ENCODE data around the gene CD63.

The CD63 gene

DNA sequence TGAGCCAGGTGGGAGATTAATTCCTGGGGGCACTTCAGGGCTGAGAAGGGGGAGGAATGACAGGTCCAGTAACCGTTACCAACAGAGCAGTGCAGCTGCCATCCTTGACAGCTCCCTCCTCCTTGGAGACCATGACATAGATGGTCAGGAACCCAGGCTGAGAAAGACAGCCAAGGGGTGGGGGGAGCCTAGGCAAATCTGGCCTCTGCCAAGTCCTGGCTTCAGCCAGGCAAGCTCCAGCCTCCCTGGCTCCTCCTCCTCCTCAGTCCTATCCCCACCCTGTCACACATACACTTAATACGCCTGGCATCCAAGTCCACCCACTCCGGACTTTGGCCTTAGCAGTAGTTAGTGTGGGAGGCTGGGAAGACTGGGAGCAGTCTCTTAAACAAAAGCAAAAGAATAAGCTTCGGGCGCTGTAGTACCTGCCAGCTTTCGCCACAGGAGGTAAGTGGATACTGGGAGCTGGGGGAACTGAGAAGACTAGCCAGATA, 8.7 kb downstream of the CD63 start, which contains the start of gene RDH5:
Gene RDH5 (plus strand): TSS at position 323 of the 494 bp plus-strand sequence. CDS start 792 bp downstream, outside the sequence.
- no peak for DNase-seq

DNA sequence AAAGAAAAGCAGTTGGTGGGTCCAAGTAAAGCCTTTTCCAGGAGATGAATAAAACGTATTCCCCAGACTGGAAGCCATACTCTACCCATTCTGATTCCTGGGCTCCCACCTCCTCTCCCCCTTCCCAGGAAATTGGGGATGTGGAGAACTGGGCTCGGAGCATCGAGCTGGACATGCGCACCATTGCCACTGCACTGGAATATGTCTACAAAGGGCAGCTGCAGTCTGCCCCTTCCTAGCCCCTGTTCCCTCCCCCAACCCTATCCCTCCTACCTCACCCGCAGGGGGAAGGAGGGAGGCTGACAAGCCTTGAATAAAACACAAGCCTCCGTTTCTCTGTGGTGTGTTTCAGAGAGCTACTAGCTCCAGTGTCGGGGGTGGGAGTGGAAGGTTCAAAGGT, 9.4 kb downstream of the CD63 start:
- DNase-seq = no peak

DNA sequence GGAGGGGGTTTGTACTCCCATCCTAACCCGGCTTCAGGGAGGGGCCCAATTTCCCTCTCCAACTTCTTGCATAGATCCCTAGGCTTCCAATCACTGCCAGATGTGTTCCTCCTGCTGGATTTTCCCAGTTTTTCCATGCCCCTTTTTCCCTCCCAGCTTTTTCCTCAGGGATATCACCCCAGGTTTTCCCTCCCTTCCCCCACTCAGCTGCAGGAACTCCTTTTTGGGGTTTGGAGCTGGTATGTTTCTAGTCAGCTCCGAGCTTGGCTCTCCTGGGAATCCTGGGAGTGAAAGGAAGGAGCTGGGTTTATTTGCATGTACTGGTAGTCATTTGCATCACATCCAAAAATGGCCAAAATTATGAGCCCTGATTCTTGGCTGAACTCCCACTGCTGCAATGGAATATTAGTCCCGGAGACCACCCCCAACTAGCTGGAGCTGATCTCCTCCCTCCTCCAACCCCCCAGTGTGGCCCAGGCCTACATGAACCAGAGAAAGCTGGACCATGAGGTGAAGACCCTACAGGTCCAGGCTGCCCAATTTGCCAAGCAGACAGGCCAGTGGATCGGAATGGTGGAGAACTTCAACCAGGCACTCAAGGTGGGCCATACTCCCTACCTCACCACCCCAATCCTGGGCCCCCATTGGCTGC, 10.1 kb downstream of the CD63 start:
- DNase-seq = no peak

DNA sequence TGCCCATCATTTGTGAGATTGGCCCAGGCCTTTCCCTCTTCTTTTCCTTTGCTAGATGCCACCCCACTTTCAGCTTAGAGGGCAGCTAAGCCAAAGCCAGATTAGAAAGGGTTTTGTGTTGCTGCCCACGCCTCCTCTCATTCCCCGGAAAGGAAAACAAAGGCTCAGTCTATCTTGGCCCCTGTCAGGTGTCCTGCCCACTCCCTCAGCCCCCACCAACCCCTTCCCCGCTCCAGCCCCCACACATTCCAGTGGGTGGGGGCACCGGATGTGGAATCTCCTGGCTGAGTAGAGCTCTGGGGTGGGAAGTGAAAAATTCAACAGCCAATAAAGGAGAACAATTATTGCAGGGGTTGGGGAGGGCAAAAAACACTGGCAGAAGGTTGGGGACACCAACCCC, 10.8 kb downstream of the CD63 start:
- DNase-seq = no peak

DNA sequence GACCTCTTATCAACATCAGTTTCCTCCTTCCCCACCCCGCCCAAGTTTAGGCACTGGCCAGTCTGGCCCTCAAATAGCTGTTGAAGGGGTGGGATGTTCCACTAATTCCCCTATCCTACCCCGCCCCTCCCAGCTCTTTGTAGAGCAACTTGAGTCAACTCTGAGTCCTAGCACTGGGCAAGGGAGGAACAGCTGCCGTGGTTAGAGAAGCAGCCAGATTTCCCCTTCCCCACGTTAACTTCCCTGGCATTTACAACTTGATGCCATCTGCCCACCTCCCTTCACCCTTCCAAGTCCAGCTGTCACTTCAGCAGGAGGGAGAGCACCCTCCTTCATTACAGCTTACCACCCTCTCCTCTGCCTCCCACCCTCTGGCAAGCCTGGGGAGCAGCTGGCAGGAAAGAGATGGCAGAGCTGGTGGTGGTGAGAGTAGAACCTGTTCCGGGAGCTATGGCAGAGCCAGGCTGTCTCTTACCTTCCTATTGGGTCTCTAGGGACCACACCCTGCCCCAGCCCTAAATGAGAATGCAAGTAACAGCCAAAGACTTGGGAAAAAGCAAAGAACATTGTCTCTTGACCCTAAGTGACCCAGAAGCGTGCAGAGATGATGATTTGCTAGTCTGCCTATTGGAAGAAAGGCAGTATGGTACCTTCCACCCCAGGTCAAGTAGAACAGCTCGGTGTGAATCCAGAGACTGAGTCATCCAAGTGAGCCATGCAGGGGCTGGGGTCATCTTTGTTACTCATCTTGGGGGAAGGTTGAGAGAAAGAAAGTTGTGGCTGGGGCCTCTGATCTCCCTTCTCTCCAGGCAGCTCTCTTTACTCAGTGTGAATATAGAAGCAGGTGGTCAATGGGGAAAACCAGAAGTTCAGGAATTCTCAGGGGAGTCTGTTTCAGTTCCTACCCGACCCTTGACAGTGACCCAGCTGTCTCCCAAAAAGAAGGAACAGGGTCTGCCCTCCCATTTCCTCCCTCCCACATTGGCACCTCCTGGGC, 11.5 kb downstream of the CD63 start:
- no peak for DNase-seq

DNA sequence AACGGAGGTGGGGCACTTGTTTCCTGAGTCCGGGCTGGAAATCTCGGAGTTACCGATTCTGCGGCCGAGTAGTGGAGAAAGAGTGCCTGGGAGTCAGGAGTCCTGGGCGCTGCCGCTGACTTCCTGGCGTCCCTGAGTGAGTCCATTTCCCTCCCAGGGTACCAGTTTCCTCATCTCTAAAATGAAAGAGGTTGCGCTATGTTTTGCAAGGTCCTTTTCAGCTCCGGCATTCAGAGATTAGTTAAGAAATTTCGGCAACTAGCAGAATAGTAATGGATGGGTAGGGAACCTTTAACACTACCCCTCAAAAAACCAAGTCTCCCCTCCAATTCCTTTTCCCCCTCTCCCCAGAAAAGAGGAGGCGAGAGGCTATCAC, 12.2 kb downstream of the CD63 start:
- DNase-seq = no peak

DNA sequence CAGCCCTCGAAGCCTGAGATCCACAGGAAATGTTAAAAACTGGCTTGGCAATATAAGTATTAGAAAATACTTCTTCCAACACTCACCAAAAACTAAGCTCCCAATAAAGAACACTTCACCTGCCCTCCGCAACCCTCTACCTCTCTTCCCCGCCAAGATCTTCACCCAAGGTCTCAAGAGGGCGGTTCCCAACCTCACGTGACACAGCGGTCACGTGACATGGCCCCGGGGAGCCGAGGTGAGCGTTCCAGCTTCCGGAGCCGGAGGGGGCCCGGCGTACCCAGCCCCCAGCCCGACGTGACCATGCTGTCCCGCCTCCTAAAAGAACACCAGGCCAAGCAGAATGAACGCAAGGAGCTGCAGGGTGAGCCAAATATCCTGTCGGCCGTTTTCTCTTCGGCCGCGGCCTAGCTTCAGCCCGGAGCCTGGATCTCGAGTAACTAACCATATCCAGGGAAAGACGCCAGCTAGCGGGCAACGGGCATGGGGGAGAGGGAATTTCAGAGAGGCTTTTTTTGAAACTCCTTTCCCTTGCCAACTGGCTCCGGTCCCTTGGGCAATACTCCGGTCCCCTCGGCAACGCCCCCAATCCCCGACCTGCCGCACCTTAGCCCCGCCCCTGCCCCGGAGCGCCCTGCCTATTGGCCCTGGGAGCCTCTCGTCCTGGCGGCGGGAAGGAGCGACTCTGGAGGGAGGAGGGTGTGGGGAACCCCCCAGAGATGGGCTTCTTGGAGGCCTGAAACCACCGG, 12.8 kb downstream of the CD63 start, which contains the start of gene BLOC1S1:
Gene BLOC1S1 (plus strand): TSS at position 214 of the 749 bp plus-strand sequence. CDS start 6 bp downstream, at position 220.
- peak; percentile 80 for DNase-seq

DNA sequence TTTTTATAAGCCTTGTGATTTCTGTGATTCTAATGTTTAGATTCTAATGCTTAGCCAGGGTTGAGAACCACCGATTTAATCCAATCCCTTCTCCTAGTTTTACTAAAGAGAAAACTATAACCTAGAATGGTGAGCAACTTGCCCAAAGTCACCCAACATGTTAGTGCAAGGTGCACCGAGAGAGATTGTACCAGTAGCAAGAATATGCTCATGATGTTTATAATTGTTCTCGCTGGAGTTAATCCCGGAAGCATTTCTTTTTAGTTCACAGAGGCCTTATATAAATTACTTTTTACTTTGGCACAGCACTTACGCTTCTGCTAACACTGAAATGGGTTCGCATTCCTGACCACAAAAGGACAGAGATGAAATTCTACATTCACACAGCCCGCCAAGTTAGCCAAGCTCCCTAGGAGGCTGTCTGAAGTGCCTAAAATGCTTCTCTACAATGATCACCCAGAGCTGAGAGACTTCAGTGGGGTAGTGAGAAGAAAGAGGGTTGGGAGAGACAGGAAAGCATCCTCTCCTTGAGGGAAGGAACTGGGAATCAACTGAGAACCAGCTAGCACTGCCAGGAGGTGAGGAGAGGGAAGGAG, 13.5 kb downstream of the CD63 start:
- no peak for DNase-seq

DNA sequence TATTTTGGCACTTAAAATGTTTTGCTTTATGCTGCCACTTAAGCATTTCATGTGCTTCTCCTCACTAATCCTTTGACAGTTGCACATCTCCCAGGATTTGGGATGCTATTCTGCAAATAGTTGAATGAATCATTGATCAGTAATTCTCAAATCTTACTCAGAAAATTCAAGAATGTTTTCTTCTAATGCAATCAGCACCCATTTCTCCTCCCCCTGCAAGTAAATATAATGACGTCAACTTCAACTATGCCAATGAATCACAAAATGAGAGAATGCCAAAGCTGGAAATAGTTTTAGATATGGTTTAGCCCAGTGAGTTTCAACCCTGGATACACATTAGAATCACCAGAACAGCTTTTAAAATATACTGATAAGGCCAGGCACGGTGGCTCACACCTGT, 15.1 kb downstream of the CD63 start:
- no peak for DNase-seq

DNA sequence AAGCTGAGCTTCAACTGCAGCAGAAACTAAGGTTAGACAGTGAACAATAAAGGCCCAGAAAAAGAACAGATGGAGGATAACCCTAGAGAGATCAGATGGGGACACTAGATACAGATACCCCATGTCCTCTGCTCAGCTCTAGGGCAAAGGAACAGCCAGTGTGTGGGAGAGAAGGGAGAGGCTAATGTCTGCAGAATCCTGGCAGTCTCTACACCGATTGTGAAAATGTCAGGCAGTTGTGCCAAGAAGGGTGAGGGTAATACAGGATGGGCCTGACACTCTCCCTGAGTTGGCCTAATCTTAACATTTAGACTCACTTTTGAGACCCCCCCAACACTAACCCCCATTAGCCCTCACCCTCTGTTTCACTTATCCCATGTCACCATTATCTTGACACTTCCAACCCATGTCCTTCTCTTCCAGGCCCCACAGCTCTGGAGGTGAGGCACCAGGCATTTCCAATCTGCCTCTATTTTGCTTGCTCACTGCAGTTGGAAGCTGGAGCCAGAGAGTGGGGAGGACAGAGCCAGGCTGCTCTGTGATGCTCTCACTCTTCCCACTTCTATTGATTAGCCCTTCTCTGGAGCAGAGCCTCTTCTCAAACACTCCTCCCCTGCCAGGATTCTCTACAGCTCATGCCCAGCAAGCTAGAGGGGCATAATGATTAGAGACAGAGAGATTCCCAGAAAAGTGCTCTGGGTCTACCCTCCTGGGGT, 16.0 kb downstream of the CD63 start:
- DNase-seq = no peak

DNA sequence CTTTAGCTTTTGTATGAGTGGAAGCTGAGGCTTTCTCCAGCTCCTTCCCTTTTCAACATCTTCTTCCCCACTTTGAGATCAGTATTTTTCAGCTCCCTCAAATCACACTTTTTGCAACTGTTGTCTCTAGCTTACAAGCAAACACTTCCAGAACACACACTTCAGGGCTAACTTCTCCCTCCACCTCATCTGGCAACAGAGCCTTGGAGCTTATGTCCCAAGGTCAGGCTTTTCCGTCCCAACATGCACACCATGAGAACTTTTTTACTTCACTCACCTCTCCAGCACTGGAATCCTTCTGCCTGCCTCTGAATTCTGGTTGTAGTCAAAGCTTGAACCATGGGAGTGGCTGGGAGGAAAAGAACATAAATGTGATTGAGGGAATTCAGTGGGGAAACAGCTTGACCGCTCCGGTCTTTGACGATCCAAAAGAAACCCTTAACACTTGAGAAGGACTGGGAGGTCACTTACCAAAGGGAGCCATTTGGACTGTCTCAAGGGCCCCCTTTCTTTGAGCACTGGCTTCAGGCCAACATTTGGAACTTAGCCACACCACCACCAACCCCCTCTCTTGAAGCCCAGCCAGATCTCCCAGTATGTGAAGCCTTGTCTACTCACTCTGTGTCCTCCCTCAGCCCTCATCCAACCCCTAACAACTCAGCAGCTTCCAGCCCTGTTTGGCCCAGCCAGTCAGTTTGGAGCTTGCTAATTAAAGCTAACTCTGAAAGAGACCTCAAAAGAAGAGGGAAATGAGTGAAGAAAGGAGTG, 16.8 kb downstream of the CD63 start:
- DNase-seq = no peak

DNA sequence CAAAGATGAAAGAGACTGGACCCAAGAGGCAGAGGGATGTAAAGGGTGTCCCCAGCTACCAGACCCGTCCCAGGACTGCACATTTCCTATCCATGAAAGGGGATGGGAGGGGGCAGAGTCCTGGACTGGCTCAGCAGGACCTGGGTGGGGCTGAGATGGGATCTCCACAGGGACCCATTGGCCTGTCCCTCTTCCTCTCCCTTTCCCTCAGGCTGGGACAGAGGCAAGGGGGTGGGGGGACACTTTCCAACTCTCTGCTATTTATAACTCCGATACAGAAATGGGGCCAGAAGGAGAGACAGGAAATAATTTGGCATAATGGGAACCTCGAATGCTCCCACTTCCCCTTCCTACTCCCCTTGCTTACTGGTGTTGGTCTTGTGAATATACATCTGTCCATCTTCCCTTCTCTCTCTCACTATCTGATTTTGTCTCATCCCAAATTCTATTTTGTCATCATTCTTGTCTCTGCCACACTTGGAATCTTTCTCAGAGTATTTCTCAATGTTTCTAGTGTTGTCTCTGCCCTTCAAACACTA, 20.0 kb downstream of the CD63 start:
- DNase-seq = no peak

DNA sequence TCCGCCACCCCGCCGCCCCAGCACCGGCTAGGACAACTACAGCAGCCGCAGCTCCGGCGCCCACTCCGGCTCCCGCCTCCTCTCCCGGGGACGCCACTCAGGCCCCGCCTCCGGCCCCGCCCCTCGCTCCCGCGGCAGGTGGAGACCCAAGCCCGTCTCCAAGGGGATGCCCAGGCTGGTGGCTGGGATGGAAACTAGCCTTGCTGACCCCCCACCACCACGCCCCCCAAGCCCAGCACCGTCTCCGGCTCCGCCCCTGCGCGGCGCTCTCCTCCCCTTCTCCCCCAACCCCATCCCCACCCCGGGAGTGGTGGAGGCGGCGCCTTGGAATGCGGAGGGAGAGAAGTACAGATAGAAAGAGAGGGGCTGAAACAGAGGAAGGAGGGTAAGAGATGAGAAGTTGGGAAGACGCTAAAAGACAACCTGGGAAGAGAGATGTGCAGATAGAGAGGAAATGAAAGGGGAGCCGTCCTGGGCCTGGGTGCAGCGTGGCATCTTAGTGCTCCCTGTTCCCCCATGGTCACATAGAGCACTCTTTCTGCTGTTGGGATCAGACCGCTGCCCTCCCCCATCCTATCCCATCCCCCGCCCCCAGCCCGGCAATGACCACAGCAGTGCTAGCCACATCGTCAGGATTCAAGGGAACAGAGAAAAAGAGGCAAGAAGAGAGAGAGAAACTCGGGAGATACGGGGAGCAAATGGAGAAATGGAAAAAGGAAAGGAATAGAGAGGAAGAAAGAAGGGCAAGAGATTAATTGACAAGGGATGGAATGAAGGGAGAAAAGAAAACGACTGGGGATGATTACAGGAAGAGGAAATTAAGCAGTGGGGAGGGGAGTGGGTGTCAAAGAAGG, 20.7 kb downstream of the CD63 start, which contains the start of gene ITGA7:
Gene ITGA7 (minus strand): TSS at position 64 of the 854 bp plus-strand sequence. CDS start 222 bp downstream, outside the sequence.
- DNase-seq = peak; percentile 80

DNA sequence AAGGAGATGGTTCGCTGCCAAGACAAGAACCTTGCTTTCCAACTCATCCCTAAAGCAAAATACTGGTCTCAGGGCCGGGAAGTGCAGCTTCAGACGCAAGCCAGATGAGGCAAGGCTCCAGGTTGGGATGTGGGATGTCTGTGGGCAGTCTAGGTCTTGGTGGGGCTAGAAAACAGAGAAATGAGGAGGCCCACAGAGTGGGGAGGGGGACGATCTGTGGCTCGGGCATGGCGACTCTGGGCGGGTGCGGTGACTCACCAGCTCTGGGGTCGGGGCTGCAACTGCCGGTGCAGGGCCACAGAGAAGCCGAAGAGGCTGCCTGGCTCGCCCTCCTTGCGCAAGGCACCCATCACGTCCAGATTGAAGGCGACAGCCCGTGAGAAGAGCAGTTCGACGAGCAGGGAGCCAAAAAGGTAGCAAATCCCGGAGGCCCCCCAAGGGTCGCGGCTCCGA, 21.6 kb downstream of the CD63 start:
- no peak for DNase-seq

DNA sequence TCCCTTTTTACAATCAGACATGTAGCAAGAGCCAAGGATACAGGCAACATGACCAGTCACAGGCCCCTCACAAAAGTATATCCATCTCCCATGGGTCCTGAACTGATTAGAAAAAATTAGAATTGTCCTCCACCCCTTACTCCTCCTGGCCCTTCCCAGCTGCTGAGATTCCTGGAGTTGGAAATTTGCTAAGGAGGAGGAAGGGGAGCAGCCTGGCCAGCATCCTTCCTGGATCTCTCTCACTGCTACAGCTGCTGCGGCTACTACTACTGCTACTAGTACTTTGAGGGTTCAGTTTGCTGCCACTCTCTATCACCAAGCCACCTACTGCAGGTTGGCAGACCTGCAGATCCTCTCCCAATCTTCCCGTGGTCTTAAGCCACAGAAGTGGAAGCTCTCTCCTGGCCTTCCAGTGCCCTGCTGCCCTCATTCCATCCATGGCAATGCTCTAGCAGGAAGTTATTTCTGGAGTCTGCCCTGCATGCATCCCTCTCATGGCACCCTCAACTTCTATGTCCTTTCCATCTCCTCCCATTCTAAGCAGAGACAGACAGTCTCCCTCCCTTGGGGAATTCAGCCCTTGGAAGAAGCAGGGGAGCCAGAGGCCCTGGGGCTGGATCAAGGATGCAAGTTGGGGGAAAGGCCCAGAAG, 22.1 kb downstream of the CD63 start:
- peak; percentile 15 for DNase-seq

DNA sequence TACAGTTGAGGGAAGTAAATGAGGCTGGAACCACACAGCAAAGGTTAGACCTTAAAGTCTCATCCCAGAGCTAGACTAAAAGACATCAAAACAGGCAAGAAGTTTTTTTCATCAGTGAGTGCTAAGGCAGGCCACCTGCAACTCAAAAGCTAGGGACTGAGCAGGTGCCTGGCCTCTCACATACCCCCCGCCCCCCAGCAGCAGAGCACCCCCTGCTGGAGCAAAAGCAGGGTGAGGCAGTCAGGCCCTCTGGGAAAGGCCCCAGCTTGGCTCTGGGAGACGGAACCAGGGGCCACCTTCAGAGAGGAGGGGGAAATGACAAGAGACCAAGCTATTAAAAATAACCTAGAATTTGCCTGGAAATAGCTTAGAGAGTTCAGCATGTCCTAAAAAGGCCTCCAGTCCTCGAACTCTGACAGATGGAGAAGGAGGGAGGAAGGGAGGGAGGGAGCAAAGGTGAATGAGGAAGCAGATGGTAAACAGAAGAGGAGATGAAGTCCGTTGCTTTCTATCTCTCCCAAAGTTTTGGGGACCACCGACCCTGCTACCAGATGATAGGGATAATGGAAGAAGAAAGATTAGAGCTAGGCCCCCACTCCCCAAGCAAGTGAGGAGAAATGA, 22.9 kb downstream of the CD63 start:
- DNase-seq = no peak

DNA sequence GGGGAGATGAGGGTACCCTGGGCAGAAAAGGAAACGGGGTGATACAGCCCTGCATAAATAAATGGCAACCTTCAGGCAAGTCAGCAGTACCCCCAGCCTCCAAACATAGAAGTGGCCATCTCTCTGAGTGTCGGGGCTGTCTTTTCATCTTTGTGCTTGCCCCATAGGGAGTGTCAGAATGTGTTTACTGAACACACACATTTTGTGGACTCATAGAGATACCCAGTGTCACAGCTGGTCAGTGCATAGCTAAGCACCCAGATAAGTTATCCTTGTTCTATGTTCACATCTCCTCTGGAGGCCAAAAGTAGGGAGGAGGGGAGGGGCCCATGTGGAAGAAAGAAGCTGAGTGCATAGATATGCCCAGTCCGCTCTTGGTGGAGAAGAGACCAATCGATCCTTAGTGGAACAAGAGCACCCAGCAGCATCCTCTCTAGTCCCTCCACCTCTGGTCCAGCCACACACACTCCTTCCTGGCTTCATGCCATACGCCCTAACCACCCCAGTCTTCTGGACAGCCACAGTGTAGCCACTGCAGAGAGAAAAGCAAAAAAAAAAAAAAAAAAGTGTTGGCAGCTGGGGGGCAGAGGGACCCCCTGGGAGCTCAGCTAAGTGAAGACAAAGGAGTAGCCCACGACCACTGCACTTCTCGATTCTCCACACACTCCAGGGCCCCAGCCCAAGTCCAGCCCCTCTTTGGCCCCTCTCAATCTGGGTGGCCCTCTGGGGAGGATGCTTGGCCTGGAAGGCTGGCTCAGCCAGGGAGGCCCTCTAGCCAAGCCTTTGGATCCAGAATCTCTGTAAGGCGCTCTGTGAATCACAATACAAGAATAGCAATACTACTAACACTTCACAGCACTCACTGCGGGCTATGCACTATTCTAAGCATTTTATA, 23.7 kb downstream of the CD63 start:
- DNase-seq = no peak

Measured in NCI-H510A treated with DMSO at 0.1 percent for 48 hours (cell line).